GM20431 (cell line): ENCODE results near the gene C5orf47.

Experiments used
- in situ Hi-C: fragments of 300-500 bp; cut with MseI, MboI; formaldehyde crosslinking; loops from one replicate; pipeline ENCODE4 v1.15.0; 2020; ENCODE audit warnings: low sequenced_read_pairs; ENCODE audit not compliant: unreplicated experiment

The C5orf47 gene, protein sequence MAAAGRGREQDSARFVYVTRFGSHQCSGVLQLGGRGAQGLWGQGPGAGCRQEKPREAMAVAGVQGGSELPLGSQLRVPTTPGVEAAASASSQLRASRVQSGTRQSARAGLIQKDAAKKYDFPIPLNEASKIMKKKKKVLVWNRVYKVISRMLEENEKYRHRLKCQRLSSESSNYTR

DNA sequence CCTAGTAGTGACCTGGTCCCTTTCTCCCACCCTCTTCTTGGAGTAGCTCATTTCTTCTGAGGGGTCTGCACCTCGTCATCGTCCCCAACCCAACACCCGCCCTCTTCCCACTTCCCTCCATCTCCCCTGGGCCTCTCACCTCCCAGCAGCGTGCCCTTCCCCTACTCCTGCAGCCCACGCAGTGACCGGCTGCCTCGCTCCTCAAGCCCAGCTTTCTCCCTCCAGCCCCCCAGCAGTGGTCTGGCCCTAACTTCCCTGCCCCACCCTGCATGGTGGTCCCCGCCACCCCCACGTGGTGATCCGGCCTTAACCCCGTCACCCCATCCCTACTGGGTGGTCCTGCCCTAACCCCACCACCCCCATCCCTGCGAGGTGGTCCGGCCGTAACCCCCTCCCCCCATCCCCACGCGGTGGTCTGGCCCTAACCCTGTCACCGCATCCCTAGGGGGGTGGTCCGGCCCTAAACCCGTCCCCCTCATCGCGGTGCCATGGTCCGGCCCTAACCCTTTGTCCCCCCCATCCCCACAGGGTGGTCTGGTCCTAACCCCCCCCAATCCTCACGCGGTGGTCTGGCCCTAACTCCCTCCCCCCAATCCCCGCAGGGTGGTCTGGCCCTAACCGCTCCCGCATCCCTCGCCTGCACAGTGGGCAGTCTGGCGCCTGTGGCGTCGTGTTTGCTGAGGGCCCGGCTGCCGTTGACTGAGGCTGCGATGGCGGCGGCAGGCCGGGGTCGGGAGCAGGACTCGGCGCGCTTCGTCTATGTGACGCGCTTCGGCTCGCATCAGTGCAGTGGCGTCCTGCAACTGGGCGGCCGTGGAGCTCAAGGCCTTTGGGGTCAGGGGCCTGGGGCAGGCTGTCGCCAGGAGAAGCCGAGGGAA is at the start of gene C5orf47:
C5orf47 (plus strand) TSS at position 617 of the 878 bp plus-strand sequence; CDS start at position 711, 94 bp downstream.
- in situ Hi-C loops = no loop called here

DNA sequence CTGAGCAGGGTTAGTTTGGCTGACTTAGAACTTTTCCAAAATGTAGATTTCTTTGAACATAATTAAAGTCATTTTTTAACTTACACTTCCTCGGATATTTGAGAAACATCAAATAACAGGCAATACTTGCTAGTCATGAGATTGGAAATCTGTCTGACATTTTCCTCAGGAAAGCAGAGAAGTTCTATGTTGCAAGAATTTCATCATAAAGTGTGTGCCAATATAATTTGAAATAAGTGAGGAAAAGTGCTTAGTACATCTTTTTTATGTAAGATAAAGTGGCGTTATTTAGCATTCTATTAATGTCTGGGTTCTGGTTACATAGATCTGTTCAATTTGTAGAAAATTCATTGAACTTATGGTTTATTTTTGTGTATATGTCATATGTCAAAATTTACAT is 48.7 kb upstream of the C5orf47 start:
- in situ Hi-C loops = no loop called here

DNA sequence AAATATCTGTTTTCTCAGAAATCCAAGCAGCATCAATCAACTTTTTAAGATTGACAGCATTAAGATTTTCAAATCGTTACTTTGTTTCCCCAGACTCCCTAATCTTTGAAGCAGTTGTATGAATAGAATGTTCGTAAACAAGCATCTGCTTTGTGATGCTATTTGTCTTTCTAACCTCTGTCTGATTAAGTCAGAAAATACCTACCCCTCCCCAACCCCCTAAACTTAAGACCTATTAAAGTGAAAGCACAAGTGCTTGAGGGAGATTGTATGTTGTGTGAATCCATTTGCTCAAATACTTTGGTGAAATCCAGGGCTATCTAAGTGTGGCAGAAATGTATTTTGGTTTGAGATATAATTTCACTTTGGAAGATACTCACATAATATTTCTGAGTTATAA is 47.9 kb upstream of the C5orf47 start:
- in situ Hi-C loops = no loop called here

DNA sequence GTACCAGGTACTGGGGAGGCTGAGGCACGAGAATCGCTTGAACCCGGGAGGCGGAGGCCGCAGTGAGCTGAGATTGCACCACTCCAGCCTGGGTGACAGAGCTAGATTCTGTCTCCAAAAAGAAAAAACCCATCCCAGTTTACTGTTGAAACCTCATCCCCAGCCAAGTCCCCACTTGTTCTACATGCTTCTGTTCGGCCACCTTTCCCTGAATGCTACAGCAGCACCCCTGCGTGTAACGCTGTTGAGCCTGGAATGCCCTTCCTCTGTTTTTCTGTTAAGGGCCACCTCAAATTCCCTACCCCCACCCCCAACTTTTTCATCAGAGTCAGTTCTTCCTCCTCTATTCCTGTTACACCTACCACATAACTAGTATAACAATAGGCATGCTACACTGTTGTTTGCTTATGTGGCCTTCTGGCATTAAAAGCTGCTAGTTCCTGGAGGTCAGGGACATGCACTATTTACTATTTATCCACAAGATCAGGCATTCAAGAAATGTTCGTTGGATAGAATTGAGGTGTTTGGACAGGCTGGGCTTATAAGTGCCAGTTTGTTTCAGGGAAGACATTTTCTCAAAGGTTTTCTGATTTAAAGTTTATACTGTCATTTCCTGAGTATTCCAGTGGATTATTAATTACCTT is 47.1 kb upstream of the C5orf47 start:
- in situ Hi-C loops = no loop called here

DNA sequence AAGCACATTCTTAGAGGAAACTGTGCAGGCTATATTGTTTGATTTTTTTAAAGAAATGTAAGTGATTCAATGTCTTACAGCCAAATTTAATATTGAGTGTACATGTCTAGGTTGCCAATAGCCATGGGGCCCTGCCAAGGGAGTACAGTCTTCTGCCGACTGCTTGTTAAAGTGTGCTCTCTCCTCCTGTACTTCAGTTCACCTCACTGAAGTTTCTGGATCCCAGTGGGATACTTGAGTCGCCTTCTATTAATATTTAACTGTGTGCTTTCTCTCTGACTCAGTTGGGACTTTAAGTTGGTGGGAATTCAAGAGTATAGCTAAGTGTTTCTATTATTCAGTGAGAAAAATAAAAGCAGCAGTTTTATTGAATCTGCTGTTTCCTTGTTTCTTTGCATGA is 44.5 kb upstream of the C5orf47 start:
- in situ Hi-C loops = no loop called here

DNA sequence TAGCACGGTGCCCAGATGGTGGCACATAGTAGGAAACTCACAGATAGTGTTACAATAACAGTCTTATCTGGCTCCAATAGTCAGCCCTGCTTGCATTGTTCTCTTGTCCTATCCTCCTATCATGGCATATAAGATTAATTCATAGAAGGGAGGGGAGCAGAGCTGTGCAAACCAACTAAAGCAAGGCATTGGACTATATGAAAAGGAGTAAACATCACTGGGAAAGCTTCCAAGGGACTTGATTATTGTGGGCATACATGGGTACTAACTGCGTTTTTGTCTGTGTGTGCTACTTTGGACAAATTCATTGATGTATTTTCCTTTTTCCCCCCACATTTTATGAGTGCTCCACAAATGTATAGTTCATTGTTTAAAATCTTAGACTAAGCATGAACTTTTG is 43.8 kb upstream of the C5orf47 start:
- in situ Hi-C loops = no loop called here

DNA sequence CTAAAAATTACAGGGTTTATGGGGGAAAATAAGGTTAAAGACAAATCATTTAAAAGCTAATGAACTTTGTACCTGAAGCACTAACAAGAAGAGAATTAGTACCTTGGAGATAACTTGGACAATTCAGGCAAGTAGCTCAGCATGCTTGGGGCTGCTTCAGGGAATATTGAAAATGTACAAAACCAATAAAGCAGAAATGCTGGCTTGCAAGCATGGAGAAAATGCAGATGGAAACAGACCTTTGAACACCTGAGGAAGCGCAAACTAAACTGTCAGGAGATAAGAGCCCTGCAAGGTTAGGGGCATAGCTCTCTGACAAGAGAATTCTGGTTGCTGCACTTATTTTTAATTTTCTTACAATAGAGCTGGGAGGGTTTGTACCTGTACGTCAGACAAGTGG is 42.6 kb upstream of the C5orf47 start:
- in situ Hi-C loops = no loop called here

DNA sequence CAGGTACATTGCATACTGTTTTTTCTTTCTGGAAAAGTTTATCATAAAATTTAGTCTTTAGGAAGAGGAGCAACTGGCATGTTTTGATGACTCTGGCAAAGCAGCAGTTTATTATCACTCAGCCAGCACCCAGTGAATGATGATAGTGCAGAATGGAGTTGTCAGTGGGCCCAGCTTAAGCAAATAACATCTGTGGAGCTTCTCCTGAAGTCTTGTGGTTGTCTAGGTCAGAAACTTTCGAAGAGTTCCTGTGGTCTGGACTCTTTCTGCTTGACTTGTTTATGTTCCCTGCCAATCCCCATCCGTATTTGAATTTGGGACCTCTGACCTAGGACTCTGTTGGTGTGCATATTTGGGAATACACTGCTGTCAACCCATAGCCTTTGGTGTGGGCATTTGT is 38.1 kb upstream of the C5orf47 start:
- in situ Hi-C loops = no loop called here

DNA sequence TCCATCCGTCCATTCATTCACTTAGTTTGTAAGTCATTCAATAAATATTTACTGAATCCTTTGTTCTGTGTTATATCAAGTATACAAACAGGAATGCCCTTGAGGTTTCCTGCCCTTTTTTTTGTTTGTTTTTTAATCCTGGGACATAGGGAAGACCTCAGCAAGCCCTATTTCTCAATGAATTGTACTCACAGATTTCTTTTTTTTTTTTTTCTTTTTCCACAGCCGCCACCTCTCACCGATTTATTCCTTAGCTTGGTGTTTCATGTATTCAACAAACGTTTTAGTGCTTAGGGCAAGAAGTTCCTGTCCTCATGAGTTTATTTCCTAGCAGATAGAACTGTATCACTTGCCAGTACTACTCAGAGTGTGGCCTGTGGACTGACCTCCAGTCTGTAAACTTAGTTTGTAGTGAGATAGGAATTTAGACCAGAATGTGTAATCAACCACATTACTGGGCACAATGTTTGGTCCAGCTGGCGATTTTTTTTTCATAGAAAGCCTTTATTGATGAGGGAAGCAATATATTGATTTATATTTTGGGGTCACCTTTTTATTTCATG is 35.4 kb upstream of the C5orf47 start:
- in situ Hi-C loops = no loop called here

DNA sequence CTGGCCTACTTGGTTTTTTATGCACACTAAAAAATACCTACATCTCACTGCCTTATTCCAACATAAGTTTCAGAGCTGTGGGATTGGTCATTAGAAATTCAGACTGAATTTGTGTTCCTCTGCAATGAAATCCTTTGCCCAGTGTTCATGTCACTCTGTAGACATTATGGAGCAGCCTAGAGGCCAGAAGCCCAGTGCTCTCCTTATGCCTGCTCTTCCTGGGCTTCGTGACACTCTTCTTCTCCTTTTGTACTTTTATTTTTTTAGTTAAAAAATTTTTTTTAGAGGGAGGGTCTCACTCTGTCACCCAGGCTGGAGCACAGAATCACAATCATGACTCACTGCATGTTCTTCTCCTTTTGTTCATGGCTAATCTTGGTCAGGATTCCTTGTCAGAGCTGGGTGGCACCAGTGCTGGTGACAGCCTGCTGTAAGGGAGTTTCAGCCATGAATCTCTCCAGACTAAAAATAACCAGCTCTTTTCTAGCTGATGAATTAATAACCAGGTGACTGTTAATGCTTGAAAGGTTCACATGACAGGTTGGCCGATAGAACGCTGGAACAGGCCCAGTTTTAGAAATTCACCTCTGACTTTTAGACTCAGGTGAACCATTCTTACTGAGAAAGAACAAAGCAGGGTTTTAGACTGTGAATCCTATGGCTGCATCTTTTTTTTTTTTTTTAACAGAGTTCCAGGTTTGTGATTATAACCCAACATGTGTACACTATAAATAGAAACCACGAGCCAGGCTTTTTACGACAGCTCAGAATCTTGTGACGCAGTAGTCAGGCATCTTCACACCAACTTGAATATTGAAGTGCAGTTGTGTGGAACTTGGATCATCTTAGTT is 34.1 kb upstream of the C5orf47 start:
- in situ Hi-C loops = no loop called here

DNA sequence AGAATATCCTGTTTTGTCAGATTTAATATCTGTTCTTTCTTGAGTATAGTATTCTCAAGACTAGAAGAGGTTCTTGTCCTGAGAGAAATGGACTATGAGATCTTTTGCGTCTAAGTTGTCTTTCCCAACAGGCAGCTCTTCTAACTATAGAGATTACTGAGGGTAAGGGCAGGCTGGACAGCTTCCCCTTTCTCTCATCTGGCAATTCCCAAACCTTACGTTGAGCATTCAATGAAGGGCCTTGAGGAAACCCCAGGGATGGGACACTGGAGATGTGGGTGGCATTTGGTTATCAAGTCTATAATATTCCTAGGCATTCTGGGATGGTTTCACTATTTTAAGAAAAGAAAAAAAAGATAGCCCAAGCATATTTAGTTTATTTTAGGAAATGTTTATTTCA is 28.0 kb upstream of the C5orf47 start:
- in situ Hi-C loops = no loop called here

DNA sequence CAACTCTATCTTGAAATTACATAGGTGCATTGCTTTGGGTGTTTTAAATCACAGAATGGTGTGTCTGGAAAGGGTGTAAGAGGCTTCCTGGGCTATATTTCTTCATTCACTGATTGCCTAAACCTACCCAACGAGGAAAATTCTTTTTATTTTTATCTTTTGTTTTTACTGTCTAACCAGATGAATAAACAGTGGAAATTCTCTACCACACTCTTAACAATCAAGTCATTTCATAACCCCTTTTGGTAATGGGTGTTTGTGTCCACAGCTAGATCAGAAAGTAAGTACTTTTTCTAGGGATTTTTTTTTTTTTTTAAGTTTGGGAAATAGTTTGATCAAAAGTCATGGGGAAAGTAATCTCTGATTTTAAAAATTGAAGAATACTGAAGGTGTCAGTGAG is 27.6 kb upstream of the C5orf47 start:
- in situ Hi-C loops = no loop called here

DNA sequence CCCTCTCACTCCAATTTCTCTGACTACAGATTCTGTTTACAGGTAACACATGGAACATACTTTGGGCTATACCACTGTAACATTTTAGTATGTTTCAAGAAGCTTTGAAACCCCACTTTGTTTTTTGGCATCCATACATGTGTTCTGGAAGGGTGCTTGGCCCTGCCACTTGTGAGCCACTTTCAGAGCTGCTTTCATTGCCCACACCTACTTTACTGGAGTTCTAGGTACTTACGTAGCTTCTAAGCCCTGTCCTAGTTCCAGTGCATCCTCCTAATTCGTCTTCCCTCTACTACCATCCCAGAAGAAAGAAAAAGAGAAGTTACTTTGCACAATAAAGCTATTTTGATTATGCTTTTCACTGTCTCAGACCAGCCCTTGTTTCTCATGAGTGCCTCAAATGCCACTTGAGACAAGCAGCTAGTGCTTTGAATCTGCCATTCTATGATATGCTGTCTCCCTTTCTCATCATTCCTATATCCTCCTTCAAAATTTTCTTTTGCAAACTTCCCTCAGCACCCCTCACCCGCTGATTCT is 26.5 kb upstream of the C5orf47 start:
- in situ Hi-C loops = no loop called here

DNA sequence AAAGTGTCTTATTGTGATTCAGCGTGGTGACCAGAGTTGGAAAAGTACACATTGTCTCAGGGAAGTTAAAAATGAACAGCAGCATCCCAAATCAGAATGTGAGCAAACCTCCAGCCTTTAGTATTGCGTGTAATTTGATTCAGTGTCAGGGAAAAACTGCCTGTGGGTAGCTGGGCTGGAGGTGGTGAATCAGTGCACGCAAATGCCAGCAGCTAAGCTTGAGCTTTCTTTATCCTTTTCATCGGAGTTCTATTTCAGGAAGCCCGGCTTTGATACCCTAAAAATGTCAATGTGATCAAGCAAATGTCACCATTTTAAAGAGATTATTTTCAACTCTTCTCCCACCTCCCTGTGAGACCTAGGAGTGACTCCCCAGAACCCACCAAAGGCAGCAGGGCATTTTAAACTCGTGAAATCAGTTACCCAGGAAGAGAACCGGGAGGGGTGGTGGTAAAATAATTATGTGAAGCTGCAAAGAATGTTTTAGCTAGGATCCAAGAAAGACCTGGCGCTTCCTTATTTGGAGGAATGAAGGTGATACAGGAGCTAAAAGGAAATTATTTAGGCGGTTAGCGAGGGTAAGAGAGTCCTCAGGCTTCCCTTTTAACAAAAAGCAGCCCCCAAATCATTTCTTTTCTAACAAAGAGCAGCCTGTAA is 25.7 kb upstream of the C5orf47 start:
- in situ Hi-C loops = no loop called here

DNA sequence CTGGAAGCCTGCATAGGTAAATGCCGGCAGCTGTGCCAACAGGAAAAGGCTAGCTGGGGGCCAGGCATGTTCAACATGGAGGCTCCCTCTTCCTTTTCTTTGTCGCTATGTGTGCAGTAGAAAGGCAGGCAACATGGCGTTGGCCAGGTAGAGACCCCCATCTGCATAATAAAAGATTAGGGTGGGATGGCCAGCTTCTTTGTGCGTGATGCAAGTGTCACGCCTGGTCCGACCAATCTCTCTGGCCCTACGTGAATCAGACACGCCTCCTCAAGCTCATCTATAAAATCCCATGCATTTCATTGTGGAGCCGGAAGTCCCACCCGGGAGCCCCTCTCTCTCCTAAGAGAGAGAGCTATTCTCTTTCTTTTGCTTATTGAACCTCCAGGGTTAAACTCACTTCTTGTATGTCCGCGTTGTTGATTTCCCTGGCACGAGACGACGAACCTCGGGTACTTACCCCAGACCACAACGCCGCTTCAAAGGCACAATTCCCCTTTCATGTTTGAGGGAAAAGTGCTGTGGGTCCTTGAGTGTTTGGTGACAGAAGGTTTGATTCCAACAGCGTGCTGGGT is 25.0 kb upstream of the C5orf47 start:
- in situ Hi-C loops = no loop called here

DNA sequence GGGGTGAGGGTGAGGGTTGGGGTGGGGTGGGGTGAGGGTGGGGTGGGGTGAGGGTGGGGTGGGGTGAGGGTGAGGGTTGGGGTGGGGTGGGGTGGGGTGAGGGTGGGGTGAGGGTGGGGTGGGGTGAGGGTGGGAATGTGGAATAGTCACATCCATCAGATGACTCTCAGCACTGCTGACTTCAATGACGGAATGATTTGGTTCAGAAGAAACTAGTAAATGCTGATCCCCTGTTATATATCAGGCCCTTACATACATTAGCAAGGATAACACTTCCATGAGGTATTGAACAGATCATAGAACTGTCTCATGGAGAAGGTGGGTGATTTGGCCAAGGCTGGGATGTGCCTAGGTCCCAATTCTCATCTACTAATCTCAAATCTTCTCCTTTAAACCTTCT is 24.5 kb upstream of the C5orf47 start:
- in situ Hi-C loops = no loop called here

DNA sequence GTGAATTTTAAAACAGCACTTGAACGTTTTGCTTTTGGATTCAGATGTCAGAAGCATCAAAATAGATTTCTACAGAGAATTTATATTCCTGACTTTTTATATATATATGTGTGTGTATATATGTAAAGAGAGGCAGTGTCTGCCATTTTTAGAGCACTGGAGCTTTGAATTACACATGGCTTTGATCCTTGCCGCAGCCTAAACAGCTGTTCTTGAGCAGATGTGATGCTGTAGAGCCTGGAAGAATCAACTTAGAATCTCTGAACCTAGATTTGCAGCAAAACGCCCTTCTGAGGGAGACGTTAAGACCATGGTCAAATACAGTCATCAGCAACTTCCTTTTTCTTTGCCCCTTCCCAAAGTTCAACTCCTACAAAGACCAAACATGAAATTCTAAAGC is 21.7 kb upstream of the C5orf47 start:
- in situ Hi-C loops = no loop called here

DNA sequence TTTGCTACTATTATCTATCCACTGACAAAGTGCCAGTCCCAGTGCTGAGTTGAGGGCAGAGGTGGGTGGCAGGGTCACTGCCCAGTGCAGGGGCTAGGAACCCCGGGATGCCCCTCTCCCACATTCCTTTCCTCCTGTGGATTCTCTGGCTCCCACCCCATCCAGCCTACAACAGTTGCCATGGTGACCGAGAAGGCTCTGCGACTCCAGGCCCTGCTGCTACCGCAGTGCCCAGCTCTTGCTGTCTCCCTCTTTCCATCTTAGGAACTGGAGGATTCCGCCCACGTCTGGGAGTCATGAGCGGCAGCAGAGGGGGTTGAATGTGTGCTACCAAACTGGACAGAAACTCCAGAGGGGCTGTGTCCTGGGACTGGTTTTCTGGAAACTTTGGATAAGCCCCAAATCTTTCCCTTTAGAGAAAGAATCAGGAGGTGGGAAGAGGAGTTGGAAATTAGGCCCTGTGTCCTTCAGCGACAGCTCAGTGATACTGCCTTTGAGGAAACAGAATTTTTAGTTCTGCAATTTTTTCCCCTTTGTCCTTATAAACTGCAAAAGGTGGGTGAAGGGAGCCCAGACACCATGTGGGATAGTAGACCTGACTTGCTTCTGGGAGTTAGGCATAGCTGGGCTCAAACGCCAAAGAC is 20.7 kb upstream of the C5orf47 start:
- in situ Hi-C loops = no loop called here
